HG03159 (cell line): ENCODE results near the gene VWA3B.
"Not testable (repeated sequence)": the region's sequence is repeated elsewhere in the genome, so short reads cannot be mapped to it uniquely, and the experiment has no call there.

Experiments
- ATAC-seq: cut with Tn5 transposase; IDR thresholded peaks from one replicate; pipeline ENCODE4 v1.9.1; 2021; ENCODE audit warnings: mild to moderate bottlenecking, moderate library complexity; ENCODE audit not compliant: unreplicated experiment

Gene VWA3B

GRCh38 chr2:98084869-98085238 is 2.1 kb upstream of the VWA3B start:
- no peak for ATAC-seq

GRCh38 chr2:98085649-98086048 is 1.3 kb upstream of the VWA3B start:
- ATAC-seq = no peak

- ATAC-seq = no peak
Observed at GRCh38 chr2:98087447-98088020, 567 bp downstream of the VWA3B start.

- ATAC-seq = no peak
Observed at GRCh38 chr2:98088261-98088660, 1.3 kb downstream of the VWA3B start.

- ATAC-seq = no peak
Observed at GRCh38 chr2:98089941-98090340, 3.0 kb downstream of the VWA3B start.

GRCh38 chr2:98090951-98091350 is 4.0 kb downstream of the VWA3B start:
- no peak for ATAC-seq

GRCh38 chr2:98091738-98092137 is 4.8 kb downstream of the VWA3B start:
- no peak for ATAC-seq

- ATAC-seq = no peak
Observed at GRCh38 chr2:98093146-98093545, 6.2 kb downstream of the VWA3B start.

GRCh38 chr2:98093611-98094010 is 6.6 kb downstream of the VWA3B start:
- no peak for ATAC-seq

GRCh38 chr2:98099939-98100743 is 13.2 kb downstream of the VWA3B start:
- ATAC-seq = no peak

- not testable (repeated sequence) for ATAC-seq
Observed at GRCh38 chr2:98102315-98102714, 15.3 kb downstream of the VWA3B start.

GRCh38 chr2:98102878-98103277 is 15.9 kb downstream of the VWA3B start:
- ATAC-seq = no peak

GRCh38 chr2:98108110-98108509 is 21.1 kb downstream of the VWA3B start:
- ATAC-seq = no peak

- no peak for ATAC-seq
Observed at GRCh38 chr2:98110741-98111140, 23.8 kb downstream of the VWA3B start.

GRCh38 chr2:98114643-98115330 is 27.8 kb downstream of the VWA3B start:
- no peak for ATAC-seq

GRCh38 chr2:98118161-98118560 is 31.2 kb downstream of the VWA3B start:
- no peak for ATAC-seq

GRCh38 chr2:98118852-98119251 is 31.9 kb downstream of the VWA3B start:
- ATAC-seq = no peak

GRCh38 chr2:98121149-98121548 is 34.2 kb downstream of the VWA3B start:
- no peak for ATAC-seq

- no peak for ATAC-seq
Observed at GRCh38 chr2:98122524-98122923, 35.6 kb downstream of the VWA3B start.

GRCh38 chr2:98123286-98123685 is 36.3 kb downstream of the VWA3B start:
- no peak for ATAC-seq

- no peak for ATAC-seq
Observed at GRCh38 chr2:98126061-98126460, 39.1 kb downstream of the VWA3B start.
